Activated naive CD4-positive, alpha-beta T cell treated with anti-CD3 and anti-CD28 coated beads, Interleukin-2, amount 50 U/mL, for 24 hours (primary cell): Measurements from ENCODE around the gene MAML3.

Source experiments
- H3K27ac Mint-ChIP-seq: one replicate; pipeline ENCODE4 v1.8.0; 2021; ENCODE audit warnings: mild to moderate bottlenecking, mixed read lengths
- H3K27me3 Mint-ChIP-seq: one replicate; pipeline ENCODE4 v1.8.0; 2021; ENCODE audit warnings: mixed read lengths
- H3K36me3 Mint-ChIP-seq: one replicate; pipeline ENCODE4 v1.8.0; 2021; ENCODE audit warnings: mixed read lengths
- H3K4me1 Mint-ChIP-seq: one replicate; pipeline ENCODE4 v1.8.0; 2021; ENCODE audit warnings: mixed read lengths
- H3K4me3 Mint-ChIP-seq: one replicate; pipeline ENCODE4 v1.8.0; 2021; ENCODE audit warnings: mild to moderate bottlenecking, mixed read lengths
- H3K9me3 Mint-ChIP-seq: one replicate; pipeline ENCODE4 v1.8.0; 2021; ENCODE audit warnings: mixed read lengths

MAML3 gene

DNA sequence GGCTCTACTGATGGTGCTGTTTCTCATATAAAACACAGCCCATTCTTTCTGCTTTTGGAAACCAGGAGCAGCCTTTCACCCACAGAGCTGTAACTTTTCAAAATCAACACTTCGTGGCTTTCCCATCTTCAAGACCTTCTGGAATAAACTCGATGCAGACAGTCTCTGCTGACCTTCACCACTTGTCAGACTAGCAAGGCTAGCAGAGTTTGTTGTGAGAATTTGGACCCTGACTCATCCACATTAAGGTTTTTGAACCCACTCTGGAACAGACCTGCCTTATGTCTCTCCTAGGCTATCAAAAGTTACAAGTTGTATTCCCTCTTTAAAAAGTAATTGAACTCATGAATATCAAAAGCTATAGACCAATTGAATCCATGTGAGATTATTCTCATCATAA is 88.6 kb downstream of the MAML3 start:
- Mint-ChIP-seq H3K4me1 (peaks cover 31% of the 10 kb centered on the region), H3K4me3 (no peak overlapping the region), H3K27ac (no peak overlapping the region), H3K9me3 (no peaks in the 10 kb centered on the region), H3K27me3 (peaks cover 5% of the 10 kb centered on the region), H3K36me3 (no peaks in the 10 kb centered on the region)

DNA sequence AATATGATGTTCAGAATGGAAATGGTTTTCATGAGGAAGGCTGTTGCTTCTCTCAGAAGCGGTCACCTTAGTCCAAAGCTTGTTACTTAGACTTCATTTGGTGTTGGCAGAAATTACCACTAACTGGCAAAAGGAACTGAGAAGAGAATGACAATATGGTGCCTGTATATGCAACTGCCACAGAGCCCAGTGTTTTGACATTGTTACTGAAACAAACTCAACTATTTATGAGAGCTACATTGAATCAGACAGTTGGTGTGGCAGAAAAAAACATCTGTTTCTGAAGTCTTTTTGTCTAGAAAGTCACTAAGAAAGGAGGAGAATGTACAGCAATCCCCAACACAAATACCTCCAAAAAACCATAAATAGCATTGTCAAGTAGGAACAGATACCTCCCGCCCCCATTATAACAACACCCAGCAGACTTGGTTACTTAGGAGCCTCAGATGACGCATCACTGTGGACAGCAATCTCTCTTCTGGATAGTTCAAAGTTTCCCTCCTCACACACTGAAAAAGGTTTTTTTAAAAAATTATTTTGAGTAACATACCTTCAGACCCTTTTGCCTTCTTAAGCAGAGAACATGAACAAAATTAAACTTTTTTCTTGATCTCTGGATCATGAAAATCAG is 92.2 kb downstream of the MAML3 start:
- peaks cover 22% of the 10 kb centered on the region for H3K4me1 Mint-ChIP-seq
- peaks cover 3% of the 10 kb centered on the region for H3K27me3 Mint-ChIP-seq
- H3K9me3 Mint-ChIP-seq: no peaks in the 10 kb centered on the region
- H3K4me3 Mint-ChIP-seq: no peak overlapping the region
- H3K36me3 Mint-ChIP-seq: no peaks in the 10 kb centered on the region
- peak overlapping the region; percentile 13 for H3K27ac Mint-ChIP-seq

DNA sequence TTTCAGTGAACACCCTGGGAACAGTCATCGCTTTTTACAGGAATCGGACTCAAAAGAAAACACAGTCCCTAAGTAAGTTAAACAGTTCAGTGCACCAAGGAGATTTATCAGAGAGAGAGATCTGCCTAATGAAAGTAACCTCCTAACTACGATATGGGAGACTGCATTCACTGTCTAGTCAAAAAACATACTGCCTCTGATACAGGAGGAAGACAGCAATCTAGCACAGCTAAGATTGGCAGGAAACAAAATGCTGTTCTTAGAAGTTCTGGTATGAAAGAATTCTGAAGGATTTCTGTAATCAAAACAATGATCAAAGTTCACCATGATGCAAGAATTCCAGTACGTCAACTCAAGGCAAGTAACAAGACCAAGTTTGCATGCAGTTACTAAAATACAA is 92.8 kb downstream of the MAML3 start:
- H3K27ac Mint-ChIP-seq: no peak overlapping the region
- no peaks in the 10 kb centered on the region for H3K36me3 Mint-ChIP-seq
- H3K27me3 Mint-ChIP-seq: peaks cover 3% of the 10 kb centered on the region
- H3K4me3 Mint-ChIP-seq: peak overlapping the region; percentile 41
- H3K9me3 Mint-ChIP-seq: no peaks in the 10 kb centered on the region
- H3K4me1 Mint-ChIP-seq: peaks cover 22% of the 10 kb centered on the region

DNA sequence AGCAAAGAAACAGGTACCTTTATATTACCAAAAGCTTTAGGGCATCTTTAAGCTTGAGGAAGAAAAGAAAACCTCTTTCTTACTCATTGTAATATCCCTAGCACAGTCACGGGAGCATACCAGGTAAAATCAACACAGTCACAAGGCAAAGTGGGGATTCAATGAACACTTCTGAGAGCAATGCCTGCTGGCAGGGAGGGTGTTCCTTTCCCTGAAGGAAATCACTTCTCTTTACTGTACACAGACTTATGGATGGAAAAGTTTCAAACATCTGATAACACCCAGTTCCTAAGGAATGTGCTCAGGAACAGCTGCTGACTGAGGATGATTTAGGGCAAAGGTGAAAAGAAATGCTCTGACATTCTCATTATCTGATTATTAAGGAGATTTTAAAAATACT is 94.8 kb downstream of the MAML3 start:
- H3K27me3 Mint-ChIP-seq: no peaks in the 10 kb centered on the region
- H3K36me3 Mint-ChIP-seq: no peaks in the 10 kb centered on the region
- no peaks in the 10 kb centered on the region for H3K9me3 Mint-ChIP-seq
- no peak overlapping the region for H3K27ac Mint-ChIP-seq
- peaks cover 33% of the 10 kb centered on the region for H3K4me1 Mint-ChIP-seq
- H3K4me3 Mint-ChIP-seq: no peak overlapping the region

DNA sequence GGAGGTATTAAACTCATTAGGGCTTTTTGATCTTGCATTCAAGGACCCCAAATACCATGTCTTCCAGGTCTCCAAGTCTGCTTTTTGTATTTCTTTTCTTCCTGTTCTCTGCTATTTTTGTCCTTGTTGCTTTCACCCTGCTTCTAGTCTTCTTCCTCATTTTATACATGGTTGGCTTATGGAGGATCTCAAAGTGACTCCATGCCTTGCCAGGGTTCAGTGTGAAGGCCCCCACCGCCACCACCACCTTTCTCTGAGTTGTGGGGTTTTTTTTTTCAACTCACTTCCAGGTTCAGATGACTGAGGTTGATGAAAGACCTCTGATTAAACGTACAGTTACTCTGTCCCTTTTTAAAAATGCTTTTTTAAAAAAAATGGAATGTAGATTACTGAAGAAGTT is 96.3 kb downstream of the MAML3 start:
- Mint-ChIP-seq H3K27me3 (no peaks in the 10 kb centered on the region), H3K4me1 (peaks cover 41% of the 10 kb centered on the region), H3K9me3 (no peaks in the 10 kb centered on the region), H3K36me3 (no peaks in the 10 kb centered on the region), H3K27ac (no peak overlapping the region), H3K4me3 (no peak overlapping the region)

DNA sequence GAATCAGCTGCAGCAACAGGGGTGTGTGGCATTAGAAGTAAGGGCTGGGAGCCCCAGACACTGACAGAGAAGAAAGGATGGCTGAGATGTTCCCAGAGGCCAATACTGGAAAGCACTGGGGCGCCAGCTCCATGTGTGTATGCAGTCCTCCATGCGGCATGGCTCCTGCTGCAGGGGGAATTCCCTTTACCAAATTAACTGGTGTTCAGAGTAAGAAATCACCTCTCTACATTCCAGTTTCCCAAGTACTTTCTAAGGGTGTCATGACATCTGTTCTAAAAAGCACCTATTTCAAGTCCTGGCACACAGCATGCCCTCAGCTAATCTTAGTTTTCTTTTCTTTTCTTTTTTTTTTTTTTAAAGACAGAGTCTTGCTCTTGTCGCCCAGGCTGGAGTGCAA is 98.0 kb downstream of the MAML3 start:
- Mint-ChIP-seq H3K4me1 (peaks cover 35% of the 10 kb centered on the region), H3K27ac (no peak overlapping the region), H3K4me3 (peak overlapping the region; percentile 2), H3K36me3 (no peaks in the 10 kb centered on the region), H3K9me3 (no peaks in the 10 kb centered on the region), H3K27me3 (no peaks in the 10 kb centered on the region)

DNA sequence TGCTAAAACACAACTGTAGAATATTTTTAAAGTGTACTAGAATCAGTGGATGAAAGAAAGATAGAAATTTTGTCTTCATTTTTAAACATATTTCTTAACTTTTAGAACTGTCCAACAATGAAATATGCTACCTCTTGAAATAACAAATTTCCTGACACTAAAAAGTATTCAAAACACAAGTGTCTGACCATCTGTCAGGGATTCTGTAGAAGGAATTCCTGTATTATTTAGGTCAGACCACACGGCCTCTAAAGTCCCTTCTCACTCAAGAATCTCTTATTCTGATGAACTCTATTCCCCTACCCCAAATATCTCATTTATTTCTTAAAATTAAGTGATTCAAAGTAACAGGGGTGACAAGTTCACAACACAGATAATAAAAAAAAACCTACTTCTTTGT is 99.1 kb downstream of the MAML3 start:
- Mint-ChIP-seq H3K27me3 (no peaks in the 10 kb centered on the region), H3K27ac (no peak overlapping the region), H3K36me3 (no peaks in the 10 kb centered on the region), H3K9me3 (no peaks in the 10 kb centered on the region), H3K4me1 (peaks cover 35% of the 10 kb centered on the region), H3K4me3 (no peak overlapping the region)

DNA sequence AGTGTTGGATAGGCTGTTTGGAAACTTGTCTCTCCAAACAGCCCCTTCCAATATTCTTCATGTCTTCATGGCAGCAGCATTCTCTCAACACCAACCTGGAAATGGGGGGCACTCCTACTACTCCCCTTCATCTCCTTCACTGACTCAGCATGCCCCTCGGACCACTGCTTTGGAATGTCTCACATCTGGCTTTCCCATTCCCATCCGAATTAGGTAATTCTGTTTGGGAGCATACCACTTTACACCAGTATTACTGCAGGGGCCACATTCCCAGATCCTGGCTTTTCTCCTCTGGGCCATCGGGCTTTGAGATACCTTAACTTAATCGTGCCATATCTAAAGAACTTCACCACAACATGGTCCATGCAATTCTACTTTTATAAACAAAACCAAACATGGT is 100.8 kb downstream of the MAML3 start:
- Mint-ChIP-seq H3K9me3 (no peaks in the 10 kb centered on the region), H3K27ac (no peak overlapping the region), H3K27me3 (no peaks in the 10 kb centered on the region), H3K36me3 (no peaks in the 10 kb centered on the region), H3K4me1 (peaks cover 46% of the 10 kb centered on the region), H3K4me3 (no peak overlapping the region)

DNA sequence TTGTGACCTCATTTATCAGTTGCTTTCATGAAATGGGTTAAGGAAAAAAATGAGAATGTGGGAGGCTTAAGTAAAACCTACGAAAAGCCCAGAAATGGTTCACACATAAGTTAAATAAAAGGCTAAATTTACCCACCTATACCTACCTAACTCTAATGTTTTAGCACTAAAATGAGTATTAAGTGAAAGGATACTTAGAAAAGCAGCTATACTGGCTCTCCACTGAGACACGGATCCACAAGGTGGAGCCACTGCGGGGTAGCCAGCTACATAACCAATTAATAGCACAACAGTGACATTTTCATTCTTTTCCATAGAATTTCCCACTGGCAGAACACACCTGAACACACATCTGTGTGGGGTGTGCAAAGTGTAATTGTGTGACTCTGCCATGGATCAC is 101.9 kb downstream of the MAML3 start:
- Mint-ChIP-seq H3K27me3 (no peaks in the 10 kb centered on the region), H3K36me3 (no peaks in the 10 kb centered on the region), H3K9me3 (no peaks in the 10 kb centered on the region), H3K4me1 (peaks cover 46% of the 10 kb centered on the region), H3K4me3 (no peak overlapping the region), H3K27ac (no peak overlapping the region)

DNA sequence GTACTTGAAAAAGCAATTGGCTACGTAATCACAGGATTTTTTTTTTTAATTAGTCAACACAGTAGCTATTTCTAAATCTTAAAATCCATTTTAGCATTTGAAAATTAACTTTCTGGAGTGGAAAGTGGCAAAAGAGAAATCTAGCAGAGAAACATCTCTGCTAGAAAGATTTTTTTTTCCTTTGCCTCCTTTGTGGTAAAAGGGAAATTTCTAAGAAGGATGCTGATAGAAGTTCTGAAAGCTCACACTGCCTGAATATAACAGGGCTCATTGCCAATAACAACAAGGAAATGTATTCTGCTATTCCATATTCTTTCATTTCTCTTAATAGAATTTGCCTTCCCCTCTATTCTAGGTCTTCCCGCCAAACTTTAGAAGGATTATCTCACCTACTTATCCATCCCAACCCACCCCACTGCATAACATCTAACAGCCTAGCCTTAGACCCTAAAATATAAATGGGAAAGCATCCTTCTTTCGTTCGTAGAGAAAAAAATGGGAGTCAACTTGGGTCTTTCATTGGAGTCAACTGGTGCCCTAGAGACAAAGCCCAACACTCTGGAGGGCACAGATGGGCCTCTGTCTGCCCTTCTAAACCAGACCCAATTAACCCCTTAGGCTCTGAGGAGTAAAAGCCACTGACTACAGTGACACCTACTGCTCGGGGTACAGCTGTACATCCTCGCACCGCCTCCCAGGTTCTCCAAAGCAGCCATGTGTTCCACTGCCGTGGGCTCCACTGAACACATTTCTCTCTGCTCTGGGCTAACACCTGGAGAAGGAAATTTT is 103.9 kb downstream of the MAML3 start:
- Mint-ChIP-seq H3K27me3 (no peaks in the 10 kb centered on the region), H3K27ac (no peak overlapping the region), H3K9me3 (no peaks in the 10 kb centered on the region), H3K4me1 (peaks cover 40% of the 10 kb centered on the region), H3K36me3 (no peaks in the 10 kb centered on the region), H3K4me3 (peak overlapping the region; percentile 90)

DNA sequence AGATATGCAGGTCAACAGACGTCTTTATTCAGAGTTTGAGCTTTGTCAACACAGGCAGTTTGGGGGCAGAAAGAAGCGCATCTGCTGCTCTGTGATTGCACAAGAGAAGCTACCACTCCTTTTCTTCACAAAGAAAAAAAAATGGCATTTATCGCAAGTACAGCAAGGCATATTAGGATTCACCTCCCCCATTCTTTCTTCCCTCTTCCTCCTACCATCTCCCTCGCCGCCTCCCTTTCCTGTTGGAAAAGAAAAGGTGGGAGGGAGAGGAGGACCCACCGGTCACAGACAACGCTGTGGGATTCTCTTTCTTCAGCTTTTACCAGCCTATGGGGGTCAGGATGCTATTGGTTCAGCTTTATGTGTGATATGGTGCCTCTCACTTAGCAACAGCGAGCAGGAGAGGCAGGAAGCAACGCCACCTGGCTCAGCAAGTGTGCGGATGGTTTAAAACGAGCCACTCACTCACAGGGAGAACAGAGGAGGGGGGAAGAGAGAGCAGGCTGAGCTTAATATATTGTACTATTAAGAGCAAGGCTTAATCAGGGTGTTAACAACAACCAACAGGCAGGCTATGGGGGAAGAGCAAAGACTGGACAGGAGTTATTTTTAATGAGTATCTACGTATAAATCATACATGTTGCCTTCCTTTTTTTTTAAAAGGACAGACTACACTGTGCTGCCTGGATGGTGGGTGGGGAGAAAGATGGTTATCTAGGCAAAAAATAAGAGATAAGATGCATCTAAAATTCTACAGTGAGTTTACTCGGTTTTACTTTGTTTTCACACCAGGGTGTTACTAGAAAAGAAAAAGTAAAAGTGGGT is 104.7 kb downstream of the MAML3 start:
- H3K27ac Mint-ChIP-seq: peak overlapping the region; percentile 87
- peak overlapping the region; percentile 90 for H3K4me3 Mint-ChIP-seq
- no peaks in the 10 kb centered on the region for H3K36me3 Mint-ChIP-seq
- peaks cover 35% of the 10 kb centered on the region for H3K4me1 Mint-ChIP-seq
- H3K9me3 Mint-ChIP-seq: no peaks in the 10 kb centered on the region
- H3K27me3 Mint-ChIP-seq: no peaks in the 10 kb centered on the region

DNA sequence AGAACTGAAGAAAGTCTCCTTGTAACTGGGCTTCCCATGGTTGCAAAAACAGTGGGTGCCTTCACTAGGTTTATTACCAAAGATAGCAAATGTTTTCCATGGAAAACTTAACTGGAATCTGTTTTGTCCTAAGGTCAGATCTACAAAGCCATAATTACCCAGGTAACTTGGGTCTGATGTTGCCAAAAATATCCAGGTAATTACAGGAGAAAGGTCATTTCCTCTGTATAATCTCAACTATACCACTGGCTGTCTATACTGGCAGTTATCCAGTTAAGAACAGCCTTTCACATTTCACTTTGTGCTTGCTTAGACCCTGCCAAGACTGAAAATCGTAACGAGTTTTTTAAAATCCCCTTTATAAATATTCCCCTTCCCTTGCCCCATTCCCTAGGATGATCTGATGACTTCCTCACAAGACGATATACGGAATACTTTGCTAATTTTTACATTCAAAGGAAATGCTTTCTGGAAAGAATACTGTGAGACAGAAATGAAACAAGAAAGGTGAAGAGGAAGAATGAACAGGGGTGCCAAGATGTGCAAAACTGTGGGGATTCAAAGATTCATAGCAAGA is 105.5 kb downstream of the MAML3 start:
- no peaks in the 10 kb centered on the region for H3K36me3 Mint-ChIP-seq
- peak overlapping the region; percentile 90 for H3K4me3 Mint-ChIP-seq
- no peak overlapping the region for H3K27ac Mint-ChIP-seq
- peaks cover 30% of the 10 kb centered on the region for H3K4me1 Mint-ChIP-seq
- H3K9me3 Mint-ChIP-seq: no peaks in the 10 kb centered on the region
- no peaks in the 10 kb centered on the region for H3K27me3 Mint-ChIP-seq

DNA sequence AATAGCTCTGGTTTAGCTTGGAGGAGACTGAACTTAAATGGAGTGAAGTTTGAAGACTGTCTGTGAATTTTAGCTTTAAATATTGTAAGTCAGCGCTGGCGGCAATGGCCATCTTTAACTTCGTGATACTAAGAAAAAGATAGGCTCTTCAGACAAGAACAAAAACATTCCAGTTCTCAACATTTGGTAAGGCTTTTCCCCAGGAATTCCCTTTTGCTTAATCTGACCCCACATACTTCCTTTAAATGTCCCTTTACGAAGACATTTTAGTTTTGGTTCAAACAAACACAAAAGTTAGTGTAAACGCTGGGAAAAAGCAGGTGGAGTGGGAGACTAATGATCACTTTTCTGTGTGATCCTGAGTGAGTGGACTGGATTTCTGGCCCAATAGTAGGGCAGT is 106.2 kb downstream of the MAML3 start:
- no peaks in the 10 kb centered on the region for H3K9me3 Mint-ChIP-seq
- H3K36me3 Mint-ChIP-seq: no peaks in the 10 kb centered on the region
- H3K4me3 Mint-ChIP-seq: no peak overlapping the region
- peaks cover 27% of the 10 kb centered on the region for H3K4me1 Mint-ChIP-seq
- no peaks in the 10 kb centered on the region for H3K27me3 Mint-ChIP-seq
- H3K27ac Mint-ChIP-seq: no peak overlapping the region

DNA sequence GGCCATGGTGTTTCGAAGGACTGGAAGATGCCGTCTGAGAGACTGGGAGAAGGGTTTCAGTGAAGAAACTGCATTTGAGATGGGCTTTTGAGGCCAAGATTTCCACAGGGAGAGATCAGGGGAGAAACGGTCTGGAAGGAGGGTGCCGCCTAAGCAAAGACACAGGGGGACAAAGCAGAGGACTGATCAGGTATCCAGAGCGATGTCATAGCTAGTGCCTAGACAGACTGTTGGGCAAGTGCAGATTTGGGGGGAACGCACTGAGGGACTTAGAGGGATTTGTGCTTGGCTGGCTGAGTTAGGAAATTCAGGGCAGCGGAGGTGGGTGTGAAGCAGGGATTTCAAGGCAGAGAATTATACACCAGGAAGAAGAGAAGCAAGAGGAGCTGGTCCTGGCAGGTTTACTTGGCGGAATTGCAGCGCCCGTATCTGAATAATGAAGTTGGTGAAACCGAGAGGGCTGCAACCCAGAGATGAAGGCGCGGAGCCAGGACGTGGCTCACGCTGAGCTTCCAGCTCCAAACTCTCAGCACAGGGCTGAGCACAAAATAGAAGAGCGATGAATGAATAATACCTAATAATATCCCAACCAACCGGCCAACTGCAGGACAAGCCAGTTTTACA is 106.9 kb downstream of the MAML3 start:
- Mint-ChIP-seq H3K4me3 (no peak overlapping the region), H3K36me3 (no peaks in the 10 kb centered on the region), H3K9me3 (no peaks in the 10 kb centered on the region), H3K4me1 (peaks cover 27% of the 10 kb centered on the region), H3K27ac (no peak overlapping the region), H3K27me3 (no peaks in the 10 kb centered on the region)

DNA sequence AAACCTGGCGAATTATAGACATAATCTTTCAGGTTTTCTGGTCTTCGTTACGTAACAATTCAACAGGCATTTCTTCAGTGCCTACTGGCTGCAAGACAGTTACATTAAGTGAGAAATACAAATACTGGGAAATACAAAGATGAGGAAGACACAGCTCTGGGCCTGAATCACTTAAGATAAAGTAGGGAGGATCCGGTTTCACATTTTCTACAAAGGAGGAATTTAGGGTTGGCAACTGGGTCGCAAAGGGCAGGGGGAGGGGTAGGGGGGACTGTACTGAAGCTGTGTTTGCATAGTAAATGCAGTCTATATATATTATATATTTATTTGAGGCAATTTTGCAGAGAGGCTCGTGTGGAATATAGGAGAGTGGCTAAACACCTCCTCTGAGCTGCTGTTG is 107.4 kb downstream of the MAML3 start:
- H3K36me3 Mint-ChIP-seq: no peaks in the 10 kb centered on the region
- H3K4me1 Mint-ChIP-seq: peaks cover 22% of the 10 kb centered on the region
- H3K4me3 Mint-ChIP-seq: no peak overlapping the region
- H3K9me3 Mint-ChIP-seq: no peaks in the 10 kb centered on the region
- H3K27ac Mint-ChIP-seq: no peak overlapping the region
- no peaks in the 10 kb centered on the region for H3K27me3 Mint-ChIP-seq
